OCI-LY7 (cell line): ENCODE data around the gene RAD54L.

Experiments used
- EZH2phosphoT487 ChIP-seq: fragments of 200-600 bp; sonication (generic); IDR thresholded peaks from 2 replicates; pipeline ENCODE4 v1.6.1; 2018; ENCODE audit warnings: low read depth, borderline replicate concordance, mild to moderate bottlenecking, mixed run types, antibody characterized with exemption, low read length, moderate library complexity, mixed read lengths
- TF ChIP-seq, protein P1 (sequence below): fragments of 200-600 bp; sonication (generic); conservative IDR thresholded peaks from 2 replicates; pipeline ENCODE4 v1.5.1; 2014; ENCODE audit warnings: mild to moderate bottlenecking, antibody characterized with exemption, low read length, moderate library complexity, mixed read lengths

GRCh38 chr1:46278807-46279206 lies 31.2 kb downstream of the RAD54L start:
- TF ChIP-seq, protein P1, sequence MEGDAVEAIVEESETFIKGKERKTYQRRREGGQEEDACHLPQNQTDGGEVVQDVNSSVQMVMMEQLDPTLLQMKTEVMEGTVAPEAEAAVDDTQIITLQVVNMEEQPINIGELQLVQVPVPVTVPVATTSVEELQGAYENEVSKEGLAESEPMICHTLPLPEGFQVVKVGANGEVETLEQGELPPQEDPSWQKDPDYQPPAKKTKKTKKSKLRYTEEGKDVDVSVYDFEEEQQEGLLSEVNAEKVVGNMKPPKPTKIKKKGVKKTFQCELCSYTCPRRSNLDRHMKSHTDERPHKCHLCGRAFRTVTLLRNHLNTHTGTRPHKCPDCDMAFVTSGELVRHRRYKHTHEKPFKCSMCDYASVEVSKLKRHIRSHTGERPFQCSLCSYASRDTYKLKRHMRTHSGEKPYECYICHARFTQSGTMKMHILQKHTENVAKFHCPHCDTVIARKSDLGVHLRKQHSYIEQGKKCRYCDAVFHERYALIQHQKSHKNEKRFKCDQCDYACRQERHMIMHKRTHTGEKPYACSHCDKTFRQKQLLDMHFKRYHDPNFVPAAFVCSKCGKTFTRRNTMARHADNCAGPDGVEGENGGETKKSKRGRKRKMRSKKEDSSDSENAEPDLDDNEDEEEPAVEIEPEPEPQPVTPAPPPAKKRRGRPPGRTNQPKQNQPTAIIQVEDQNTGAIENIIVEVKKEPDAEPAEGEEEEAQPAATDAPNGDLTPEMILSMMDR, result no peak
- TF ChIP-seq EZH2phosphoT487, result no peak
